ENCODE results near the gene CRYZ.

The CRYZ gene

DNA sequence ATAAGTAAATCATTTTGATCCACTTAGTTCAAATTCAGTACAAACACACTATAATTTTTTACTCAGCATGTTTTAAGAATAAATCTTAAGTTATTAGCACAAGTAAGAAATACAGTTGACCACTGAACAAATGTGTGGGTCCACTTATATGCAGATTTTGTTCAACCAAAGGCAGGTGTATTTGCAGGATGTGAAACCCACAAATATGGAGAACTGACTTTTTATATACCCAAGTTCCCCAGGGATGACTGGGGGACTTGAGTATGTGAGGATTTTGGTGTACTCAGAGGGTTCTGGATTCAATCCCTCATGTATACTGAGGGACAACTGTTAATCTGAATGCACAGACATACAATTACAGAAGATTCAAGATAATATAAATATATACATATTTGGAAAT lies 33.5 kb downstream of the CRYZ start:
- Histone ChIP-seq H3K4me3 (ENCODE audit: low read depth, low read length) (no peak overlapping the region), H3K4me1 (no peaks in the 10 kb centered on the region), H3K9me3 (no peaks in the 10 kb centered on the region), H3K36me3 (no peaks in the 10 kb centered on the region), H3K27me3 (no peaks in the 10 kb centered on the region)
- DNase-seq = no peak
- TF ChIP-seq, protein P1, sequence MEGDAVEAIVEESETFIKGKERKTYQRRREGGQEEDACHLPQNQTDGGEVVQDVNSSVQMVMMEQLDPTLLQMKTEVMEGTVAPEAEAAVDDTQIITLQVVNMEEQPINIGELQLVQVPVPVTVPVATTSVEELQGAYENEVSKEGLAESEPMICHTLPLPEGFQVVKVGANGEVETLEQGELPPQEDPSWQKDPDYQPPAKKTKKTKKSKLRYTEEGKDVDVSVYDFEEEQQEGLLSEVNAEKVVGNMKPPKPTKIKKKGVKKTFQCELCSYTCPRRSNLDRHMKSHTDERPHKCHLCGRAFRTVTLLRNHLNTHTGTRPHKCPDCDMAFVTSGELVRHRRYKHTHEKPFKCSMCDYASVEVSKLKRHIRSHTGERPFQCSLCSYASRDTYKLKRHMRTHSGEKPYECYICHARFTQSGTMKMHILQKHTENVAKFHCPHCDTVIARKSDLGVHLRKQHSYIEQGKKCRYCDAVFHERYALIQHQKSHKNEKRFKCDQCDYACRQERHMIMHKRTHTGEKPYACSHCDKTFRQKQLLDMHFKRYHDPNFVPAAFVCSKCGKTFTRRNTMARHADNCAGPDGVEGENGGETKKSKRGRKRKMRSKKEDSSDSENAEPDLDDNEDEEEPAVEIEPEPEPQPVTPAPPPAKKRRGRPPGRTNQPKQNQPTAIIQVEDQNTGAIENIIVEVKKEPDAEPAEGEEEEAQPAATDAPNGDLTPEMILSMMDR (IDR thresholded peaks at IDR 0.05; ENCODE audit: low read depth, low read length) = no peak

DNA sequence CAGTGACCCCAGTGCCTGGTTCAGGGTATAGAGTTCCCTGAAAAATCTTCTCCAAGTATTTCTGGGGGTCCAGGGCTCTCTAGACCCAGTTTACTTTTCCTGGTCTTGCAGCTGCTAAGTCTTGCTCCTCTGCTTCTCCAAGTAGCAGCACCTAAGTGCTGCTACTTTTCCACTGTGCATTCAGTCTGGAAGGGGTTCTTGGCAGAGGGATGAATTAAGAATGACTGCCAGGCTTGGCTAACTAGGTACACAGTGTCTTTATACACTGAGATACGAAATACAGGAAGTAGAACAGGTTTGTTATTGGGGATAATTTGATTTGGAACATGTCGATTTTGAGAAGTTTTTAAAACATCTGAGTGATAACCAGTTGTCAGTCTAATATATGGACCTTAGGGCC lies 35.0 kb downstream of the CRYZ start:
- H3K4me3 ChIP-seq (ENCODE audit: low read depth, low read length) = no peak overlapping the region
- H3K4me1 ChIP-seq = no peaks in the 10 kb centered on the region
- no peak for DNase-seq
- no peaks in the 10 kb centered on the region for H3K36me3 ChIP-seq
- no peaks in the 10 kb centered on the region for H3K27me3 ChIP-seq
- H3K9me3 ChIP-seq = no peaks in the 10 kb centered on the region
- TF ChIP-seq, protein P1 (IDR thresholded peaks at IDR 0.05; ENCODE audit: low read depth, low read length) = no peak

DNA sequence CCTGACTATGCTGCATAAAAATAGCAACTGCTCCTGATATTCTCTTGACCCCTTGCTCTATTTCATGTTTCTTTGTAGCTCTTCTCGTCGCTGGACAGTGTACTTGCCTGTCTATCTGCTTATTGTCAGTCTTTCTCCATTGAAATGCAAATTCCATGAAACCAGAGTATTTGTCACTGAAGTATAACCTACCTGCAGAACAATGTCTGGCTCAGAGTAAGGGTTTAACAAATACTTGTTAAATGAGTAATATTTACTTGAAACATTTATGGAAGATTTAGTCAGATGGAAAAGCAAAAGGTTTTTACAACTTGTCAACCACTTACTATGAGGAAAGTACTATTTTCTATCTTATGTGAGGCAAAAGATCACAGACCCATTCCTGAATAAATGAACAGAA lies 39.4 kb downstream of the CRYZ start:
- Histone ChIP-seq H3K9me3 (no peaks in the 10 kb centered on the region), H3K4me3 (ENCODE audit: low read depth, low read length) (no peak overlapping the region), H3K4me1 (peaks cover 4% of the 10 kb centered on the region; the same call in 1 of the 2 replicates), H3K36me3 (no peaks in the 10 kb centered on the region), H3K27me3 (no peaks in the 10 kb centered on the region)
- TF ChIP-seq, protein P1 (IDR thresholded peaks at IDR 0.05; ENCODE audit: low read depth, low read length) = no peak
- no peak for DNase-seq

DNA sequence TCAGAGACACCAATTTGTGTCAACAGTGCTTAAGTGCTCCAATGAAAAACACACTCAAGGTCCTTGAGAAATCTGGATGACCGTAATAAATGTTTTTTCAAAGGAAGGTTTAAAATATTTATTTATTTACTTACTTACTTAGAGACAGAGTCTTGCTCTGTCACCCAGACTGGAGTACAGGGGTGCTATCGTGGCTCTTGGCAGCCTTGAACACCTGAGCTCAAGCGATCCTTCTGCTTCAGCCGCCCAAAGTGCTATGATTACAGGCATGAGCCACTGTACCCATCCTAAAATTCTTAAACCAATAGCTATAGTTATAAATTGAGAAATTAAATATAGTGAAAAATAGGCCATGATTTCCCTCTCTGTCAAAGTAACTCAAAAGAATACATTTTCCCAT lies 41.9 kb downstream of the CRYZ start:
- no peak overlapping the region for H3K4me3 ChIP-seq (ENCODE audit: low read depth, low read length)
- H3K4me1 ChIP-seq = peaks cover 12% of the 10 kb centered on the region
- TF ChIP-seq, protein P1 (IDR thresholded peaks at IDR 0.05; ENCODE audit: low read depth, low read length) = no peak
- no peaks in the 10 kb centered on the region for H3K9me3 ChIP-seq
- H3K36me3 ChIP-seq = no peaks in the 10 kb centered on the region
- DNase-seq = no peak
- H3K27me3 ChIP-seq = no peaks in the 10 kb centered on the region

DNA sequence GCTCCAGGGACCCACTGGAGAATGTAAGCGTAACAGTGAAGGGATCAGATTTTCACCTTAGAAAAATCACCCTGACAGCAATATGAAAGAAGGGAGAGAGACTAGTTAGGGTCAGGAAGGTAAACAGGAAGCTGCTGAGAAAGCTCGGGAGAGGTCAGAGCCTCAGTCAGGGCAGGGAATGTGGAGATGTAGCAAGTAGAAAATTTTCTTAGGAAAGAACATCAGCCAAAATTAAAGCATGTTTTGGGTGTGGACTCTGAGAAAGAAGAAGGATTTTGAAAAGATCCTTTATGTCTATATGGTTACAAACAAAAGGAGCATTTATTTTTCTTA lies 42.5 kb downstream of the CRYZ start:
- H3K27me3 ChIP-seq = no peaks in the 10 kb centered on the region
- DNase-seq = no peak
- TF ChIP-seq, protein P1 (IDR thresholded peaks at IDR 0.05; ENCODE audit: low read depth, low read length) = no peak

DNA sequence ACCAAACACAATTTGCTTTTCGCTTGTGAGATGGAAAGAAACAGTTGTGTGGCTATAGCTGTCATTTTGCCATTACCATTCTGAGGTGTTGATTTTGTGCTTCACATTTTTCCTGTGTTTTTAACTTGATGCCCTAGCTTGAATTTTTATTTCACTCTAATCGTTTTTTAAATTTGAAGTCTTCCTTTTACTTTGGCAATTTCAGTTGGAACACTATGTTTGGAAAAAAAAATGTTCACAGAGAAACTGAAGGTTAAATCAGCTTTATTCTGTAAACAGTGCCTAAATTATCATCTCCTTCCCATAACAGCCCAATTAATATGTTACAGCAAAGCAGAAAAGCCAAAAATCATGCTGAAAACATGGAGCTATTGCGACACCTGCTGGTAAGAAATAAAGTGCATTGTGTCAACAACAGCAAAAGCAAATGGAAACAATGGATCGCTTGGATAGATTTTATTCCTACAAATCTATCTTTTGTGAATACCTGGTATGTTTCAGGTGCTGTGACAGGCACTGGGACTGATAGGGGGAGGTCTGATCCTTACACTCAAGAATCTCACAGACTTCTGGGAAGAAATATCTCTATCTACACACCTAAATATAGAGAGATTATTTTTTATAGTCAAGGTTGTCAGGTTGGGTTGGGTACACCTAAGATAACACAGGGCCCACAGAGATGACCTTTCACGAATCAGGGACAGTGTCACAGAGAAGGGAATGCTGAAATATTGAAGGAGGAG lies 43.1 kb downstream of the CRYZ start:
- peaks cover 12% of the 10 kb centered on the region for H3K4me1 ChIP-seq
- TF ChIP-seq, protein P1 (IDR thresholded peaks at IDR 0.05; ENCODE audit: low read depth, low read length) = peak; percentile 66
- H3K27me3 ChIP-seq = no peaks in the 10 kb centered on the region
- H3K9me3 ChIP-seq = no peaks in the 10 kb centered on the region
- H3K4me3 ChIP-seq (ENCODE audit: low read depth, low read length) = no peak overlapping the region
- DNase-seq = peak; percentile 35
- H3K36me3 ChIP-seq = no peaks in the 10 kb centered on the region

More for the DNA sequence above, 42.5 kb downstream of the CRYZ start:
- Histone ChIP-seq H3K36me3 (no peaks in the 10 kb centered on the region), H3K9me3 (no peaks in the 10 kb centered on the region), H3K4me3 (ENCODE audit: low read depth, low read length) (no peak overlapping the region), H3K4me1 (peaks cover 12% of the 10 kb centered on the region)
